ENCODE measurements around the gene CHST15.

Gene CHST15

GRCh38 chr10:124027031-124027611 is 66.3 kb downstream of the CHST15 start:
- DNase-seq = no peak

- no peak for DNase-seq
These were observed 66.8 kb downstream of the CHST15 start for GRCh38 chr10:124026589-124026939.

GRCh38 chr10:124025660-124026588 is 67.5 kb downstream of the CHST15 start:
- no peak for DNase-seq

GRCh38 chr10:124025152-124025551 is 68.2 kb downstream of the CHST15 start:
- no peak for DNase-seq

GRCh38 chr10:124022066-124022465 is 71.3 kb downstream of the CHST15 start:
- no peak for DNase-seq

GRCh38 chr10:124020981-124021815 is 72.2 kb downstream of the CHST15 start:
- DNase-seq = peak; percentile 54

- no peak for DNase-seq
These were observed 73.3 kb downstream of the CHST15 start for GRCh38 chr10:124019886-124020797.

- no peak for DNase-seq
These were observed 74.4 kb downstream of the CHST15 start for GRCh38 chr10:124018886-124019525.

GRCh38 chr10:124017729-124018128 is 75.7 kb downstream of the CHST15 start:
- no peak for DNase-seq

- no peak for DNase-seq
These were observed 76.5 kb downstream of the CHST15 start for GRCh38 chr10:124016804-124017375.

GRCh38 chr10:124015991-124016390 is 77.4 kb downstream of the CHST15 start:
- DNase-seq = no peak

GRCh38 chr10:124014416-124015154 is 78.8 kb downstream of the CHST15 start:
- no peak for DNase-seq

GRCh38 chr10:124013916-124014315 is 79.5 kb downstream of the CHST15 start:
- DNase-seq = no peak

- DNase-seq = no peak
These were observed 80.4 kb downstream of the CHST15 start for GRCh38 chr10:124012991-124013390.

- no peak for DNase-seq
These were observed 80.8 kb downstream of the CHST15 start for GRCh38 chr10:124012583-124012982.

GRCh38 chr10:124012066-124012465 is 81.3 kb downstream of the CHST15 start:
- DNase-seq = no peak

- DNase-seq = no peak
These were observed 81.9 kb downstream of the CHST15 start for GRCh38 chr10:124011464-124011863.

- no peak for DNase-seq
These were observed 82.8 kb downstream of the CHST15 start for GRCh38 chr10:124010563-124011131.

GRCh38 chr10:124010024-124010423 is 83.4 kb downstream of the CHST15 start:
- DNase-seq = no peak

GRCh38 chr10:124009231-124010015 is 84.0 kb downstream of the CHST15 start:
- DNase-seq = no peak
